ENCODE data around the gene TRIM8.

TRIM8 gene

DNA sequence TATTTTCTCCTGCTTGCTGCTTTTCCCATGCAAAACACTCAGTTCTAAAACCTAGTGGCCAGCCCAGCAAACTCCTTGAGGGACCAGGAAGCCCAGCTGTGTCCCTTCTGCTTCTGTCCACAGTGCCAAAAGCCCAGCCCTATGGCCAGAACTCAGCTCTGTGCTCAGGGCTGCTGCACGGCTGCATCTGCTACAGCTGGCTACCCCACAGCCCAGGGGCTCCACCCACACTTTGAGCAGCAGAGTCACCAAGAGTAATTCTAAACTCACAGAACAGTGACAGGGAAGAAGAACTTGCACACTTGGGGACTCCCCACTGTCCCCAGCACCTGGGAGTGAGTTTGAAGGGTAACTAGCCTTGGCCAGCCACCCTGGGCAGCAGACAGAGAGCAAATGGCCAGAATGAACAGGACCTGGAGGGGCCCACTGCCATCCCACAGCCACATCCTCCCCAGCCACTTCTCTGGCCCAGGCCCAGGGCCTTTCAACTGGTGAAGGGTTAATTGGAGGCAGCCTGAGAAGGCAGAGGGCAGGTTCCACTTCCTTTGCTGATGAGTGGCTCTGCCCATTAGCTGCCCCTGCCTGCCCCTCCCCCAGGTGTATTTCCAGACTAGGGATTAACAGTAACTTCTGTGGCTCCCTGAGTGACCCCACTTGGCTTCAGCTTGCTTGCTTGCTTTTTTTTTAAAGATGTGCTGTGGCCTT is 28.1 kb upstream of the TRIM8 start:
- DNase-seq (ENCODE audit: low read depth): no peak

DNA sequence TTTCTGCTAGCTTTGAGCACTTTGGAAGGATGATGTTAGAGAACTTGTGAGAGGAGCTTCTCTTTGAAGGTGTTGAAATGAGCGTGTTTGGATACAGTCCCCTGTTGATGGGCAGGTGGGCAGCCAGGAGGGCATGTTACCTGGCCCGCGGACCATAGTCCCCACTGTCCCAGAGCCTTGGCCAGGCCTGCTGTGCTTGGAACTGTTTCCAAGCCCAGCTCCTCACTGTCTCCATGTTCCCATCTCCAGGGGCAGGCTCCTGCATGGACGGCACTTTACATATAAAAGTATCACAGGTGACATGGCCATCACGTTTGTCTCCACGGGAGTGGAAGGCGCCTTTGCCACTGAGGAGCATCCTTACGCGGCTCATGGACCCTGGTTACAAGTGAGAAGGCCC is 27.2 kb upstream of the TRIM8 start:
- no peak for DNase-seq (ENCODE audit: low read depth)

DNA sequence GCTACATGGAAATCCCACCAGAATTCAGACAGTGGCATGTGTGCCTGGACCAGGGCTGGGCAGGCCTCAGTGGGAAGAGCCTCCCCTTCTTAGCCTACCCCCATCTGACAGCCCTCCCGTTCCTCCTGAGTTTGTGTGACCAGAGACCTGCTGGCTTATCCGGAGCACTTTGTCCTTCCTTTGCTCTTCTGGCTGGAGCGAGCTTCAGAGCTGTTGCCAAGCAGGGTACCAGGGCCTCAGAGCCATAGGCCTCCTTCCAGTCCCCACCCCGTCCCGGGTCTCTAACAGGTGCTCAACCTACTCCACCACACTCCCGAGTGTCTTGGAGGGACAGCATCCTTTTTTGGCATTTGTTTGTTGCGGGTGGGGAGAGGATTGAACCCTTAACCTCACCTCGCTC is 26.5 kb upstream of the TRIM8 start:
- no peak for DNase-seq (ENCODE audit: low read depth)

DNA sequence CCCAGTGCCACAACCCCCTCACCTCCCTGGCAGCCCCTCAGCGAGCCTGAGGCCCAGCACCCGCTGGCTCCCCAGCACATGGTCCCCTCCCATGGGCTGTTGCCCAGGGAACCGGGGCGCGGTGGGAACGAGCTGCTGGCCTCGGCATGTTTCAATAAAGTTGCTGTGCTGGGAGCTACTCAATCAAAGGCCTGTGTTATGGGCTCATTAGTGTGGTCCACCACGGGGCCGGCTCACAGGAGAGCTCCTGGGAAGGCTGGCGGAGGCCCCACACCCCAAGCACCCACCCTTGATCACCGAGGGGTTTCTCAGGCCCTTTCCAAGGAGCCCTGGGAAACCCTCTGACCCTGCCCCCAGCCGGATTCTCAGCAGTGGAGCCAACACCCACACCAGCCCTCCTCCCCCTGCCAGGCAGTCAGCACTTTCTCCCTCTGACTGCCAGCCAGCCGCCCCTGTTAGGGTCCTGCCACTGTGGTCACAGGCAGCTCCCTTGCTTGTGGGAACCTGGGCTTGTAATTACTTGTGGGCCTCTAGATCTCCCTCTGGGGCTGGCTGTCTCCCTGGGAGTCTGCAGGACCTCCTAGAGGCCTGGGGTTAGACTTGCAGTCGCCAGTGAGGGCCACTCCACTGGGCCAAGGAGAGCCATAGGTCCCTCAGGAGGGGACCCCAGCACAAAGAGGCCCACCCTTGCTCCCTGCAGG is 24.8 kb upstream of the TRIM8 start:
- no peak for DNase-seq (ENCODE audit: low read depth)

DNA sequence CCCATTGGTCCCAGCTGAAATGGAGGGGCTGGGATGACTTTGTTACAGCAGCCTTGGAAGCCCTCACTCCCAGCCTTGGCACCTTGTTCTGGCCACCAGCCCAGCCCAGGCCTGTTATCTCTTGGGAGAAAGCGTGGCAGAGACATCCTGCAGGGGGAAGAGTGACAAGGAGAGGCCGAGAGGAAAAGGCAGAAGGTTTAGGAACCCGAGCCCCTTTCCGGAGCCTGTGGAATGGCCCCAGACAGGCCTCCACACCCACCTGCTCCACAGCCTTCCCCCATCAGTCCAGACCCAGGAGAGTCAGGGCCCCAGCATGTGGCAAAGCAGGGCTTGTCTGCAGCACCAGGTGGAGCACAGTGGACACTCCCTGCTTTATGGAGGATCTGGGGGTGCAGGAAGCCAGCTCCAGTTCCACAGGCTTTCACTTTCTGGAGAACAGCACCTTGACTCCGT is 24.1 kb upstream of the TRIM8 start:
- no peak for DNase-seq (ENCODE audit: low read depth)

DNA sequence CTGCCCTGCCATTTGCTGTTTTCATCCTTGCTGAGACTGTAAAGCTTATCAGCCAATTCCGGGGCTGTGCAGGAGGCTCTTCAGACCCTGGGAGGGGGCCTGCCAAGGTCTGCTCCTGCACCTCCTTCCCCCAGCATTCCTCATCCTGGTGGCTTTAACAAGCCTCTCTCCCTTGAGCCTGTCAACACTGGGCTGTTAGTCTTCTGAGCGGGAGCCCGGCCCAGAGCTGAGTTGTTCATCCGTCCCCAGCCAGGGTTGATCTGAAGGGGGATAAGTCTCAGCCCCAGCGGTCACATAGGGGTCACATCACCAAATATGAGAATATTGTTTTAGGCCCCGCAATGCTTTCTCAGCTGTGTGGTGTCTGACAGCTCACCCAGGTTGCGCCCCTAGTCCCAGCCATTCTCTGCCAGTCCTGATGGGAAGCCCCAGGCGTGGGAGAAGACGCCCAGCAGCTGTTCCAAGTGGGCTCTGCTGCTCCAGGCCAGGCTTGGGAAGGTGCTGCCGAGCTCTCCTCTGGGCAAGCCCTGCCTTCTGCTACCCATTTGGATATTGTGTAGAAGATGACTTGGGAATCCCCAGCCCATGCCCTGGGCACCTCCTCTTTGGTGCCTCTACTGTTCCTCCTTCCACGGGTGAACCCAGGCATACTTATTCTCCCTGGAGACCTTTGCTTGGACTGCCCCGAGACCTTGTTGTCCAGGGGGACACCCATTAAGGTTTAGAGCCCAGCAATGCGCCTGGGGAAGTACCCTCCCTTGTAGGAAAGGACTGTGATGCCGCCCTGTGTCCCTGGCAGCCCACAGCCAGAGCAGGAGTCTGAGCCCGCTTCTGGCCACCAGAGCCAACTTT is 23.5 kb upstream of the TRIM8 start:
- DNase-seq (ENCODE audit: low read depth): no peak

DNA sequence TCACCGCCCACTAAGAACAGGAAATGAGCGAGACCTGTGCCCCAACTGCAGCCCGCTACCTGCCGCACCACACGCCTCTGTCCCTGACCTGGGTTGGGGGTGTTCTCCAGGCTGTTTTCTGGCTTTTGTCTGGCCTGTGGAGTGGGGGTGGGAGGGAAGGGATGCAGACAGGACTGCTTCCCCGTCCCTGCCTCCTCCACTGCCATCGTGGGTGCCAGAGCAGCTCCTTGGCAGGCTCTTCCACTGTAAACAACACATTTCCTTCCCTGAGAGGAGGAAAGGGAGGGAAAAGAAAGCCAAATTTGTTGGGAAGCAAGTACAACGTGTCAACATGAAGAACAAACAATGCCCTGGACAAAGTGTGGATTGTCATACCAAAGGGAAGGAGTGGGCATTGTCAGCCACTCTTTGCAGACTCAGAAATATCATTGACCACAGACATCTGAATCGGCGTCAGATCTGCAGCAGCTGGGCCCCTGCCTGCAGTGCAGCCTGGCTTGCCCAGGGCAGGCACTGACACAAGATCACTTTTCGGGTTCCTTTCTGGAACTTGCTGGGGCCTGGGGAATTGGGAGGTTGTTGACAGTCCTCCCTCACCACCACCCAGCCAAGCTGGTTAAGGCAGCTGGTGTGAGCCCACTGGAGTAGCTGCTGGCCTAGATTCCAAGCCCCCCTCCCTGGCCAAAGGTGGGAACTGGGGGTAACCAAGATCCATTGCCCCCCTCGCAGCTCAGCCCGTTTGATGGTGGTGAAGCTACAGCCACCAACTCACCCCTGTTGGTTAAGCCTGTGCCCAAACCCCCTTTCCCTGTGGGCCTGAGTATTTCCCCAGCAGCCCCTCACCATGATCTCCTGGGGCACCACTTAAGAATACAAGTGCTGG is 22.6 kb upstream of the TRIM8 start:
- no peak for DNase-seq (ENCODE audit: low read depth)

DNA sequence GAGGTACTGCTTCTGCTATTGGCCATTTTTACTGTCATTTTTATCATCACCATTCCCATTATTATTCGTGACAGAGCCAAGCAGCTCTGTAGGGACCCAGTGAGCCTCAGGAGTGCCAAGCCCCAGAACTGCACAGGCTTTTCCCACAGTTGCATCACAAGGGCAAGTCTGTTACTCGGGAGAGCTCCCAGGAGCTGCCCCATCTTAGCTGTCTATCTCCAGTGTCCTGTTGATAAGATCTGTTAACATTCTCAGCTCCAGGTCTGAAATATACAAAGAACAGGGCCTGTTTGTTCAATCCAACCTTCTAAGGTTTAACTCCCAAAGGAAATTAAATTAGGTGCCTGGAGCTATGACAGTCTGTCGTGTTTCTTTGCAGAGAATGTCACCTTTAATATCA is 20.2 kb upstream of the TRIM8 start:
- DNase-seq (ENCODE audit: low read depth): no peak

DNA sequence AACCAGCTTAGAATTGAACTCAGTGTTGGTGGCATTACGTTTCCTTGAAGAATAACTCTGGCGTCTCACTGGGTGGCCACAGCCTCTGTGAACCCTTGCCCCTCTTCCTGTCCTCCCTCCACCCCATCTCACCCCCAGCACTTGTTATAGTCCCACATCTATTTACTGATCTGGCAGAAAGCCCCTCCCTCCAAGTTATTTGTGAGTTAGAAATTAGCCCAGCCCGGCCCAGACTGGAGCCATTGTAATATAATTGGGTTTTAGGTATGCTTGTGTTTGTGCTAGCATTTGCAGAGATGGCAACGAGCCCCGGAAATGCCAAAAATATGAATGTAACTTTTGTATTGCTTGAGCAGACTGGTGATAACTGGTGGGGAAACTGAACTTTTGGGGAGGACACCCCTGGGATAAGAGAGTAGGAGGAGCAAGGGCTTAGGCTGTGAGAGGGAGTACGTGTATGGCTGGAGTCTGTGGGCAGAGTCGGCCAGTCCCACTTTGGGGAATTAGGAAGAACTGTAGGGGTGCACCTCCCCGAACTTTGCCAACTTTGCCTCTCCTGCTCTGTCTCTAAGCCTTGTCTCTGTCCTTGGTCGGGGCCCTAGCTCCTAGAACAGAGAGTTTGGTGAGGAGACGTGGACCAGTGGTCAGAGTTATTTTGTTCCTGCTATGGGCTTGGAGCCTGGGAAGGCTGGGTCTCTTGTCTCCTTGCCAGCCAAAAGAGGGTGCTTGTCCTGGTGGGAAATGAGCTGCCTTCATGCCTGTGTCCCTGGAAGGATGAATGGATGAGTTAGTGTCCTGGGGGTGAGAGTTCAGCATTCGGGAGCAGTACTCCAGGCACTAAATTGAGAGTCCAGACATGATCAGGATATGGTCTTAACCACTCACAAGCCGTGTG is 19.3 kb upstream of the TRIM8 start:
- no peak for DNase-seq (ENCODE audit: low read depth)

DNA sequence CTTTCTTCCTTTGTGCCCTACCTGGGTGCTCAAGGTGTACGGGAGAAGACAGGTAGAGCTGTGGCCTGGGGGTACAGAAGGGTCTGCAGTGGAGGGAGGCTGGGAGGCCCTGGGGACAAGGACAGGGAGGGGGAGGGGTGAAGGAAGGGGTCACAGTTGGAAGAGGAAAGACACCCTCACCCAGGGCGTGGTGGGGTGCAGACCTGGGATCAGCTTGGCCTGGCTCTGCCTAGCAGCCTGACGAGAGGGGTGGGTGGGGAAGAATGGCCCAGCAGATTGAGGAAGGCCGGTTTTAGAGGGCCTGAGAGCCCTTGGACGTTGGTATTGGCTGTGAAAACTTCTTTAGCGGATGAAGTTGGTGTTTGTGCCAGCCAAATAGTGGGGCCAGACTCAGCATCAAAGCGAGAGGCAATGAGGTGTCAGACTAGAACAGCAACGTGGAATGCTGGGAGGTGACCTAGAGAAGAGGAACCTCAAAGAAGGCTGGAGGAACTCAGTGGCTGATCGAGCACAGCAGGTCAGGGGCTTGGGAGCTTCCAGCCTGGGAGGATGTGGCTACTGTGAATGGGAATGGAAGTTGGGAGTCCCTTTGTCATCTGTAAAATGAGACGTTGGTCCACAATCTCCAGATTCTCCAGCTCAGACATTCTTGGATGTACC is 18.1 kb upstream of the TRIM8 start:
- DNase-seq (ENCODE audit: low read depth): no peak

DNA sequence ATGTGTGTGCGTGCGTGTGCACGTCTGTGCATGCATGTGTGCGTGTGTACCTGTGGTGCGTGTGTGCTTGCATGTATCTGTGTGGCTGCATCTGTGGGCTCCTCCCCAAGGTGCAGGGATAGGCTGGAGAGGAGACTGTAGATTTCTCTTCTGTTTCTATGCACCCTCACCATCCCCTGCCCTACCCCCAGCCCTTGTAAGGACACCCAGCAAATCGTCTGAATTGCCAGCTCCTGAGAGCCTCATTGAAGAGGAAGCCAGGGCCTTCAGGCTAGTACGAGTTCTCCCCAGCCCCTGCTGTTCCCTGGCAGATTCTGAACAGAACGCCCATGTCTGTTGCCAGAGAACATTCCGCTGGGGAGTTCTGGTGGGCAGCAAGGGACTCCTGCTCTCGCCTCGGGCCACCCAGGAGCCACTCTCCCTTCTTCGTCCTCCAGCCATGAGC is 17.0 kb upstream of the TRIM8 start:
- DNase-seq (ENCODE audit: low read depth): no peak

DNA sequence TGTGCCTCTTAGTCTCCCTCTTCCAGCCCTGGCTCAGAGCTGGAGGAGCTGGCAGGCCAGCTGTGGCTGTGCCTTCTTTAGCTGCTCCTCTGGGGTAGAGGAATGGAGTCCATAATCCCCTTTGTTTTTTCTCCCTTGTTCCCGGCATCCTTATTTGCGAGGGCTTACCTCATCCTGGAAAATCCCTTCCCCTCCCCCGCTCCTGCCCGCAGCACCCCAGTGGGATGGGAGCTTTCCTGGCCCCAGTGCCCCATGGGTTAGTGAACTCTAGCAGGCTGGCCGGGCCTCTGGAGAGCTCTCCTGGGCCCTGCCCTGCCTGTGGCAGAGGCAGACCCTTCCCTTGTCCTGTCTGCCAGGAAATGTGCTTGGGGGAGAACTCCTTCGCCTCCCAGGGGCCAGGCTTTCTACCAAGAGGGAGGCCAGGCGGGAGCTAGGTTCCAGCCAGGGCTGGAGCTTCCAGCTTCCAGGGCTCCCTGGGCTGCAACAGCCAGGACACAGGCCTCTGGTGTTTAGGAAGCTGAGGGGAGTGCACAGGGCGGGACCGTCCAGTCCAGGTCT is 16.5 kb upstream of the TRIM8 start:
- no peak for DNase-seq (ENCODE audit: low read depth)

DNA sequence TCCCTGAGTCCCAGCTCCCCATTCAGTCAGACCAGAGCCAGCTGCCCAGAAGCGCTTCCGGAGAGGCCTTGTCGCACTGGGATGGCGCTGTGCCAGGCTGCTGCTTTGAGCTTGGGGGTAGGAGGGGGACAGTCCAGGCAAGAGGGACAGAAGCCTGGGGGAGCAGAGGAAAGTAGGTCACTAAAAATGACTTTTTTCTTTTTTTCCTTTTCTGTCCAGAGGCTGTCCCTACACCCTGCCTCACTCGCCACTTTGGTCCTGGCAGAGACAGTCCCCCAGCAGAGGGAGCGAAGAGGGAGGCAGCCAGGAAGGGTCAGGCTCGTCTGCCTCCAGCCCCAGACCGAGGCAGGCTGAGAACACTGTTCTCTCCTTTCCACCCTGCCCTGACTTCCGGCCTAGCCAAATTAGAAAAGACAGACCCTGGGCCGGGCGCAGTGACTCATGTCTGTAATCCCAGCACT is 15.8 kb upstream of the TRIM8 start:
- DNase-seq (ENCODE audit: low read depth): no peak

DNA sequence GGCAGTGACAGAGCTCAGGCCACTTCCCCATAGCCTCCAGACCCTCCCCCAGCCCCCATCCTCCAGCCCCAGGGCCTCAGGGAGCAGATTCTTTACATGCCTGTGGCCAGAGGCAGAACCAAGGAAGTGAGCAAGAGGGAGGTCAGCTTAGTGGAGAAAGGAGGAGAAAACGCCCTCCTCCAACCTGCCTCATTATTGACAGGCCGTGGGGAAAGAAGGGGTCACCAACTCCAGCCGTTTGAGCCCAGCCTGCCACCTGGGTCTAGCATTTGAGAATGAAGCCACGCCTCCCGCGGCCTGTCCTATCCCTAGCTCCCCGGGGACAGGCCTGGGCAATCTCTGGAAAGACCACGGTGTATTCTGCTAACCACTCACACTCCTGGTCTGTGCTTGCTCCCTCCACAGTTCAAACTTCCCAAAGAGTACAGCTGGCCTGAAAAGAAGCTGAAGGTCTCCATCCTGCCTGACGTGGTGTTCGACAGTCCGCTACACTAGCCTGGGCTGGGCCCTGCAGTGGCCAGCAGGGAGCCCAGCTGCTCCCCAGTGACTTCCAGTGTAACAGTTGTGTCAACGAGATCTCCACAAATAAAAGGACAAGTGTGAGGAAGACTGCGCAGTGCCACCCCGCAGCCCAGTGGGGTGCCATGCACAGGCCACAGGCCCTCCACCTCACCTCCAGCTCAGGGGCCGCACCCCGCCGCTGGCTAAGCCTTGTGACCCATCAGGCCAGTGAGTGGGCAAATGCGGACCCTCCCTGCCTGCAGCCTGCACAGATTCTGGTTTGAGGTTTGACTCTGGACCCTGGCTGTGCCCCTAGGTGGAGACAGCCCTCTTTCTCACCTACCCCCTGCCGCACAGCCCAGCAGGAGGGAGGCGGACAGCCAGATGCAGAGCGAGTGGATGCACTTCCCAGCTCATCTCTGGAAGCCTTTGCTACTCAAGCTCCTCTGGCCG is 14.3 kb upstream of the TRIM8 start:
- no peak for DNase-seq (ENCODE audit: low read depth)

DNA sequence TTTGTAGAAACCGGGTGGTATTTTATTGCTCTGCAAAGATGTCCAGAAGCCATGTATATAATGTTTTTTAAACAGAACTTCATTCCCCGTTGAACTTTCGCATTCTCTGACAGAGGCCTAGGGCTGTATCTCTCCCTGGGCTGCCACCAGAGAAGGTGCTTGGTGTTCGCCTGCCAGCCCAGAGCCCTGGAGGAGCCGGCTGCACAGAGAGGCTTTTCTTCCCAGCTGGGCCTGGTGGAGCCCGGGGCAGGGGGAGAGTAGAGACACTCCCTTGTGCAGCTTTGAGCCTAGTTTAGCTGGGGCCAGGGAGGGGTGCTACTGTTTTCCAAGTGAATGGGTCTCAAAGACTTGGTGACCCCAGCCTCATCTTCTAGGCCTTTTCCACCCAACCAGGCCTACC is 13.6 kb upstream of the TRIM8 start:
- DNase-seq (ENCODE audit: low read depth): no peak

DNA sequence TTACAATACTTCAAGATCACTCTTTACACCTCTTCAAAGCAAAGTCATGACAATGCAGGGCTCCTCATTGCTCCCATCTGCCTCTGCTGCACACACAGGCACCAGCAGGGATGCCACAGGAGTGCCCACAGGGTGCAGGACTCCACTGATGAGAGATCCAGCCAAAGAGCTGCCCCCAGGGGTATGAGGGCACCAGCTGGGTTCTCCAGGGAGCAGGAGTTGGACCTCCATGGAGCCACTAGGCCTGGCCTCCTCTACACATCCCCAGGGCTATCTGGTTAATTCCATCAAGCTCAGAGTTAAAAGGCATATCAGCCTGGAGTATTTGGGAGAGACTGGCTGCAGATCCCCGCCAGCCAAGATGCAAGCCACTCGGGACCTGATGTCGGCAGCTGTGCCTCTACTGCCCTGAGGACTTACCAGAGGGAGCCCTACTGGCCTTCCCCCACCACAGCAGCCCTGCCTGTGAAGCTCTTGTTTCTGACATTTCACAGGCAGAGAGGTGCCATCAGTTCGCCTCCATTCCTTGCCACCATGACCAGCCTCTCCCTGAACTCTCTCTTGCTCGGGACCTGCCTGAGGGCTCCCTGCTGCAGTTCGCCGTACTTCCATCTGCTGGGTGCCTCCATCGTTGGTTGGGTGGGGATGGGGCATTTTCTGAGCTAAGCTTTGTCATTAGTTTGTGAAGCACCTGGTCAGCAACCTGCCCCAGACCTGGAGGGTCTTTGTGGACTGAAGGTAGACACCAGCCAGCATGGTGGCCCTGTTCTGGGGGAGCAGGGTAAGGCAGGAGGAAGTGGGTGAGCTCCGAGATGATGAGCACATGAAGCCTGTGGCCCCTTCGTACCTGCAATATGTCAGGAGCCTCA is 12.5 kb upstream of the TRIM8 start:
- no peak for DNase-seq (ENCODE audit: low read depth)

DNA sequence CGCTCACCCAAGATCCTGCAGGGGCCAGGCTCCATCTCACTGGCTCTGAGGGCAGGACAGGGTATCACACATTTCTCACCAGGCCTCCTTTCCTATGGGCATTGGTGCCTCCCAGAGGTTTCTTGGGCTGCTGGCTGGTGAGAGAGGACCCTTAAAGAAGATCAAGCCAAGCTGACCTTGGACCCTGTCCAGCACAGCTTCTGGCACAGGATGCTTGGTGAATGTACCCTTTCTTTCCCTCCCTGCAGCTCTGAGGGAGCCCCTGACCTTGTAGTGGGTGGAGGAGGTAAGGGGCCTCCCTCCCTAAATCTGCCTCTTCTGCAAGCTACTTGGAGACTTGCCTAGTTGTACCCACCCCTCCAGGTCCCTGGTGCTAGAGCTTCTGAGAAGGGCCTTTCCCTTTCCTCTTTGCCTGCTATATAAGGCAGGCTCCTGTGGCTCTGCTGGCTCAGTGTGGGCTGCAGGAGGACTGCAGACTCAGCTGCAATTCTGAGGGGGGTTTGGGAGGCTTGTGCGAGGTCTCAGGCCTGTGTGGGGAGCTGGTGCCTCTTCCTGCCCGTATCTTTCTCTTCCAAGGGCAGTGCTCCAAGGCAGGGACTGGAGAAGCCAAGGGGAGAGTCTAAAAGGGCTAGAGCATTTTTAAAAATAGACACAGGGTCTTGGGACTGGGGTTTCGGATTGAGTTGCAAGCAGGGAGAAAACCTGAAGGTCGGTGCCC is 11.7 kb upstream of the TRIM8 start:
- no peak for DNase-seq (ENCODE audit: low read depth)

All from stimulated activated CD8-positive, alpha-beta memory T cell treated with anti-CD3 and anti-CD28 coated beads, Interleukin-4, amount 100 ng/mL, for 24 hours (primary cell).